ENCODE results near the gene KRTAP15-1. TPM values are rescaled to one million over a fixed set of nuclear protein-coding genes. Genes with fewer than 3 reads are reported as not detected.

Gene KRTAP15-1
- total and polyA plus RNA-seq, 2 experiments from 2014 or later = not detected

Other genes with a start within 250 kb of the KRTAP15-1 start
- not detected in 2 replicates for gene CLDN8, start 224.2 kb upstream of the KRTAP15-1 start, total RNA-seq (2014; rRNA removed; shearing (Covaris generic))
- gene CLDN8, start 224.2 kb upstream of the KRTAP15-1 start, polyA plus RNA-seq (2016; fragmentation: Nextera tagmentation; extraction: Ambion mirVana) = not detected in 2 replicates
- gene KRTAP24-1, start 157.3 kb upstream of the KRTAP15-1 start, total RNA-seq (2014; rRNA removed; shearing (Covaris generic)) = not detected in 2 replicates
- not detected in 2 replicates for gene KRTAP24-1, start 157.3 kb upstream of the KRTAP15-1 start, polyA plus RNA-seq (2016; fragmentation: Nextera tagmentation; extraction: Ambion mirVana)
- gene KRTAP25-1, start 150.8 kb upstream of the KRTAP15-1 start, total RNA-seq (2014; rRNA removed; shearing (Covaris generic)) = not detected in 2 replicates
- gene KRTAP25-1, start 150.8 kb upstream of the KRTAP15-1 start, polyA plus RNA-seq (2016; fragmentation: Nextera tagmentation; extraction: Ambion mirVana) = not detected in 2 replicates
- not detected in 2 replicates for gene KRTAP26-1, start 120.0 kb upstream of the KRTAP15-1 start, total RNA-seq (2014; rRNA removed; shearing (Covaris generic))
- not detected in 2 replicates for gene KRTAP26-1, start 120.0 kb upstream of the KRTAP15-1 start, polyA plus RNA-seq (2016; fragmentation: Nextera tagmentation; extraction: Ambion mirVana)
- not detected in 2 replicates for gene KRTAP27-1, start 102.6 kb upstream of the KRTAP15-1 start, total RNA-seq (2014; rRNA removed; shearing (Covaris generic))
- not detected in 2 replicates for gene KRTAP27-1, start 102.6 kb upstream of the KRTAP15-1 start, polyA plus RNA-seq (2016; fragmentation: Nextera tagmentation; extraction: Ambion mirVana)
- not detected in 2 replicates for gene KRTAP23-1, start 91.7 kb upstream of the KRTAP15-1 start, total RNA-seq (2014; rRNA removed; shearing (Covaris generic))
- gene KRTAP23-1, start 91.7 kb upstream of the KRTAP15-1 start, polyA plus RNA-seq (2016; fragmentation: Nextera tagmentation; extraction: Ambion mirVana) = not detected in 2 replicates
- not detected in 2 replicates for gene KRTAP13-2, start 68.0 kb upstream of the KRTAP15-1 start, total RNA-seq (2014; rRNA removed; shearing (Covaris generic))
- gene KRTAP13-2, start 68.0 kb upstream of the KRTAP15-1 start, polyA plus RNA-seq (2016; fragmentation: Nextera tagmentation; extraction: Ambion mirVana) = not detected in 2 replicates
- not detected in 2 replicates for gene KRTAP13-1, start 44.2 kb upstream of the KRTAP15-1 start, total RNA-seq (2014; rRNA removed; shearing (Covaris generic))
- not detected in 2 replicates for gene KRTAP13-1, start 44.2 kb upstream of the KRTAP15-1 start, polyA plus RNA-seq (2016; fragmentation: Nextera tagmentation; extraction: Ambion mirVana)
- gene KRTAP13-3, start 14.3 kb upstream of the KRTAP15-1 start, total RNA-seq (2014; rRNA removed; shearing (Covaris generic)) = not detected in 2 replicates
- not detected in 2 replicates for gene KRTAP13-3, start 14.3 kb upstream of the KRTAP15-1 start, polyA plus RNA-seq (2016; fragmentation: Nextera tagmentation; extraction: Ambion mirVana)
- not detected in 2 replicates for gene KRTAP13-4, start 10.1 kb upstream of the KRTAP15-1 start, total RNA-seq (2014; rRNA removed; shearing (Covaris generic))
- not detected in 2 replicates for gene KRTAP13-4, start 10.1 kb upstream of the KRTAP15-1 start, polyA plus RNA-seq (2016; fragmentation: Nextera tagmentation; extraction: Ambion mirVana)
- not detected in 2 replicates for gene KRTAP19-1, start 40.1 kb downstream of the KRTAP15-1 start, total RNA-seq (2014; rRNA removed; shearing (Covaris generic))
- not detected in 2 replicates for gene KRTAP19-1, start 40.1 kb downstream of the KRTAP15-1 start, polyA plus RNA-seq (2016; fragmentation: Nextera tagmentation; extraction: Ambion mirVana)
- not detected in 2 replicates for gene KRTAP19-2, start 47.2 kb downstream of the KRTAP15-1 start, total RNA-seq (2014; rRNA removed; shearing (Covaris generic))
- not detected in 2 replicates for gene KRTAP19-2, start 47.2 kb downstream of the KRTAP15-1 start, polyA plus RNA-seq (2016; fragmentation: Nextera tagmentation; extraction: Ambion mirVana)
- not detected in 2 replicates for gene KRTAP19-3, start 51.7 kb downstream of the KRTAP15-1 start, total RNA-seq (2014; rRNA removed; shearing (Covaris generic))
- not detected in 2 replicates for gene KRTAP19-3, start 51.7 kb downstream of the KRTAP15-1 start, polyA plus RNA-seq (2016; fragmentation: Nextera tagmentation; extraction: Ambion mirVana)
- not detected in 2 replicates for gene KRTAP19-4, start 56.9 kb downstream of the KRTAP15-1 start, total RNA-seq (2014; rRNA removed; shearing (Covaris generic))
- not detected in 2 replicates for gene KRTAP19-4, start 56.9 kb downstream of the KRTAP15-1 start, polyA plus RNA-seq (2016; fragmentation: Nextera tagmentation; extraction: Ambion mirVana)
- gene KRTAP19-5, start 61.9 kb downstream of the KRTAP15-1 start, total RNA-seq (2014; rRNA removed; shearing (Covaris generic)) = not detected in 2 replicates
- not detected in 2 replicates for gene KRTAP19-5, start 61.9 kb downstream of the KRTAP15-1 start, polyA plus RNA-seq (2016; fragmentation: Nextera tagmentation; extraction: Ambion mirVana)
- gene KRTAP19-6, start 101.6 kb downstream of the KRTAP15-1 start, total RNA-seq (2014; rRNA removed; shearing (Covaris generic)) = not detected in 2 replicates
- not detected in 2 replicates for gene KRTAP19-6, start 101.6 kb downstream of the KRTAP15-1 start, polyA plus RNA-seq (2016; fragmentation: Nextera tagmentation; extraction: Ambion mirVana)
- gene KRTAP19-7, start 121.0 kb downstream of the KRTAP15-1 start, total RNA-seq (2014; rRNA removed; shearing (Covaris generic)) = not detected in 2 replicates
- gene KRTAP19-7, start 121.0 kb downstream of the KRTAP15-1 start, polyA plus RNA-seq (2016; fragmentation: Nextera tagmentation; extraction: Ambion mirVana) = not detected in 2 replicates
- gene KRTAP22-2, start 150.1 kb downstream of the KRTAP15-1 start, total RNA-seq (2014; rRNA removed; shearing (Covaris generic)) = not detected in 2 replicates
- gene KRTAP22-2, start 150.1 kb downstream of the KRTAP15-1 start, polyA plus RNA-seq (2016; fragmentation: Nextera tagmentation; extraction: Ambion mirVana) = not detected in 2 replicates
- gene KRTAP6-3, start 152.2 kb downstream of the KRTAP15-1 start, total RNA-seq (2014; rRNA removed; shearing (Covaris generic)) = not detected in 2 replicates
- not detected in 2 replicates for gene KRTAP6-3, start 152.2 kb downstream of the KRTAP15-1 start, polyA plus RNA-seq (2016; fragmentation: Nextera tagmentation; extraction: Ambion mirVana)
- gene KRTAP6-2, start 158.6 kb downstream of the KRTAP15-1 start, total RNA-seq (2014; rRNA removed; shearing (Covaris generic)) = not detected in 2 replicates
- not detected in 2 replicates for gene KRTAP6-2, start 158.6 kb downstream of the KRTAP15-1 start, polyA plus RNA-seq (2016; fragmentation: Nextera tagmentation; extraction: Ambion mirVana)
- gene KRTAP22-1, start 160.8 kb downstream of the KRTAP15-1 start, total RNA-seq (2014; rRNA removed; shearing (Covaris generic)) = not detected in 2 replicates
- gene KRTAP22-1, start 160.8 kb downstream of the KRTAP15-1 start, polyA plus RNA-seq (2016; fragmentation: Nextera tagmentation; extraction: Ambion mirVana) = not detected in 2 replicates
- gene KRTAP6-1, start 173.7 kb downstream of the KRTAP15-1 start, total RNA-seq (2014; rRNA removed; shearing (Covaris generic)) = not detected in 2 replicates
- not detected in 2 replicates for gene KRTAP6-1, start 173.7 kb downstream of the KRTAP15-1 start, polyA plus RNA-seq (2016; fragmentation: Nextera tagmentation; extraction: Ambion mirVana)
- not detected in 2 replicates for gene KRTAP20-1, start 176.2 kb downstream of the KRTAP15-1 start, total RNA-seq (2014; rRNA removed; shearing (Covaris generic))
- not detected in 2 replicates for gene KRTAP20-1, start 176.2 kb downstream of the KRTAP15-1 start, polyA plus RNA-seq (2016; fragmentation: Nextera tagmentation; extraction: Ambion mirVana)
- not detected in 2 replicates for gene KRTAP20-4, start 180.4 kb downstream of the KRTAP15-1 start, total RNA-seq (2014; rRNA removed; shearing (Covaris generic))
- gene KRTAP20-4, start 180.4 kb downstream of the KRTAP15-1 start, polyA plus RNA-seq (2016; fragmentation: Nextera tagmentation; extraction: Ambion mirVana) = not detected in 2 replicates
- not detected in 2 replicates for gene KRTAP20-2, start 194.9 kb downstream of the KRTAP15-1 start, total RNA-seq (2014; rRNA removed; shearing (Covaris generic))
- not detected in 2 replicates for gene KRTAP20-2, start 194.9 kb downstream of the KRTAP15-1 start, polyA plus RNA-seq (2016; fragmentation: Nextera tagmentation; extraction: Ambion mirVana)
- gene KRTAP20-3, start 202.6 kb downstream of the KRTAP15-1 start, total RNA-seq (2014; rRNA removed; shearing (Covaris generic)) = not detected in 2 replicates
- gene KRTAP20-3, start 202.6 kb downstream of the KRTAP15-1 start, polyA plus RNA-seq (2016; fragmentation: Nextera tagmentation; extraction: Ambion mirVana) = not detected in 2 replicates